ENCODE results near the gene MIER3. TPM values are rescaled to one million over a fixed set of nuclear protein-coding genes. Genes with fewer than 3 reads are reported as not detected.

MIER3 gene
- polyA plus RNA-seq, 1 donor from 2014 or later, result 7.4 TPM

GRCh38 chr5:56977021-56977420, 25.1 kb upstream of the MIER3 start:
- peaks cover 12% of the 10 kb centered on the region for H3K27me3 Mint-ChIP-seq
- H3K27ac Mint-ChIP-seq, result no peak overlapping the region
- no peak overlapping the region for H3K4me3 Mint-ChIP-seq
- peaks cover 0 to 2% (median 0%) of the 10 kb centered on the region in 3 donors for H3K4me1 Mint-ChIP-seq
- no peaks in the 10 kb centered on the region for H3K9me3 Mint-ChIP-seq
- H3K36me3 Mint-ChIP-seq, result peaks cover 3% of the 10 kb centered on the region

- H3K9me3 Mint-ChIP-seq, result no peaks in the 10 kb centered on the region
- peak overlapping the region in 1 of 4 donors; percentile 51 for H3K4me3 Mint-ChIP-seq
- no peaks in the 10 kb centered on the region for H3K4me1 Mint-ChIP-seq
- H3K27me3 Mint-ChIP-seq, result peaks cover 12% of the 10 kb centered on the region
- no peak overlapping the region for H3K27ac Mint-ChIP-seq
- peaks cover 3% of the 10 kb centered on the region for H3K36me3 Mint-ChIP-seq
Observed at GRCh38 chr5:56974241-56974640, 22.3 kb upstream of the MIER3 start.

- H3K4me1 Mint-ChIP-seq, result no peaks in the 10 kb centered on the region
- no peak overlapping the region for H3K4me3 Mint-ChIP-seq
- no peaks in the 10 kb centered on the region for H3K36me3 Mint-ChIP-seq
Observed at GRCh38 chr5:56973473-56973872, 21.6 kb upstream of the MIER3 start.

GRCh38 chr5:56971275-56971674, 19.4 kb upstream of the MIER3 start:
- no peak overlapping the region for H3K4me3 Mint-ChIP-seq
- peaks cover 12% of the 10 kb centered on the region for H3K27me3 Mint-ChIP-seq
- no peak overlapping the region for H3K27ac Mint-ChIP-seq
- H3K36me3 Mint-ChIP-seq, result no peaks in the 10 kb centered on the region
- no peaks in the 10 kb centered on the region for H3K9me3 Mint-ChIP-seq
- H3K4me1 Mint-ChIP-seq, result no peaks in the 10 kb centered on the region

More at GRCh38 chr5:56973473-56973872, 21.6 kb upstream of the MIER3 start:
- Mint-ChIP-seq H3K27me3 (peaks cover 8% of the 10 kb centered on the region), H3K9me3 (no peaks in the 10 kb centered on the region), H3K27ac (no peak overlapping the region)

DNA sequence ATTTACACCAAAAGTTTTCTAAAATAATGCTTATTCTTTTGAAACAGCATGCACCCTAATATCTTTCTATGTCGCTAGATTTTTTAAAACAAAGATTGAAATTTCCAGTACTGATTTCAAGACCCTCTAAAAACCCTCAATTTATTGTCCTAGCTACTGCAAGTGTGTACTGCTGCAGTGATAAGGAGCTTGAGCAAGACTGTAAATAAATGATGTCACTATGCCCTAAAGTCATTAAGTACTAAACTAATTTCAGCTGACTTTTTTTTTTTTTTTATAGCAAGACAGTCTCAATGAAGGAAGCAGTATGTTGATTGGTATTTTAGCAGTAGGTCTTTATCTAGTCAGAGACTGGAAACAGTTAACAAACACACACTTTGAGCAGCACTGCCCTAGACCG, 12.2 kb upstream of the MIER3 start:
- H3K27ac Mint-ChIP-seq, result no peak overlapping the region
- H3K36me3 Mint-ChIP-seq, result no peaks in the 10 kb centered on the region
- H3K27me3 Mint-ChIP-seq, result peaks cover 35% of the 10 kb centered on the region
- H3K4me1 Mint-ChIP-seq, result no peaks in the 10 kb centered on the region
- H3K9me3 Mint-ChIP-seq, result no peaks in the 10 kb centered on the region
- H3K4me3 Mint-ChIP-seq, result no peak overlapping the region

DNA sequence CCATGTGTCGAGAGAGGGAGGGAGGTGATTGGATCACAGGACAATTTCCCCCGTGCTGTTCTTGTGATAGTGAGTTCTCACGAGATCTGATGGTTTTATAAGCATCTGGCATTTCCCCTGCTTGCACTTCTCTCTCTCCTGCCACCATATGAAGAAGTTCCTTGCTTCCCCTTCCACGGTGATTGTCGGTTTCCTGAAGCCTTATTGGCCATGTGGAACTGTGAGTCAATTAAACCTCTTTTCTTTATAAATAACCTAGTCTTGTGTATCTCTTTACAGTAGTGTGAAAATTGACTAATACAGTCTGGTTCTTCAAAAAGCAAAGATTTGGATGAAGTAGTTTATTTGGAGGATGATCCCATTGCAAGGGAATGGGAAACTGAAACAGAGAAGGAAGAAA, 11.3 kb upstream of the MIER3 start:
- Mint-ChIP-seq H3K4me1 (no peaks in the 10 kb centered on the region), H3K9me3 (no peaks in the 10 kb centered on the region), H3K36me3 (no peaks in the 10 kb centered on the region), H3K27ac (no peak overlapping the region), H3K4me3 (no peak overlapping the region), H3K27me3 (peaks cover 37% of the 10 kb centered on the region)

DNA sequence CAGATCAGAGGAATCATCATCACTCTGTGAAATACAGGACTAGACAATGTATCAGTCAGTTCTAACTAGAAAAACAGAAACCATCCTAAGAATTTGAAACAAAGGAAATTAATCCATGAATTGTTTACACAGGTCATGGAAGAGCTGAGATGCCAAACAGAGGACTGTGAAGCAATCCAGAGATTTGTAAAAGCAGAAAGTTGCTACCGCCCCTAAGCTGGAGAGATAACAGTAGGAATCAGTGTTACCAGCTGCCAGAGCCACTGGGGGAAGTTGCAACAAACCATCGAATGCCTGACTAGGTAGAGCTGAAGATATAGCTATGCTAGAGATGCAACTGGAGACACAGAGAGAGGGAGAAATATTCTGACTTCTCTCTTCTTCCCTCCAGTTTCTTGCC, 10.4 kb upstream of the MIER3 start:
- H3K4me3 Mint-ChIP-seq, result no peak overlapping the region
- no peaks in the 10 kb centered on the region for H3K36me3 Mint-ChIP-seq
- H3K9me3 Mint-ChIP-seq, result no peaks in the 10 kb centered on the region
- no peaks in the 10 kb centered on the region for H3K4me1 Mint-ChIP-seq
- no peak overlapping the region for H3K27ac Mint-ChIP-seq
- peaks cover 40% of the 10 kb centered on the region for H3K27me3 Mint-ChIP-seq

DNA sequence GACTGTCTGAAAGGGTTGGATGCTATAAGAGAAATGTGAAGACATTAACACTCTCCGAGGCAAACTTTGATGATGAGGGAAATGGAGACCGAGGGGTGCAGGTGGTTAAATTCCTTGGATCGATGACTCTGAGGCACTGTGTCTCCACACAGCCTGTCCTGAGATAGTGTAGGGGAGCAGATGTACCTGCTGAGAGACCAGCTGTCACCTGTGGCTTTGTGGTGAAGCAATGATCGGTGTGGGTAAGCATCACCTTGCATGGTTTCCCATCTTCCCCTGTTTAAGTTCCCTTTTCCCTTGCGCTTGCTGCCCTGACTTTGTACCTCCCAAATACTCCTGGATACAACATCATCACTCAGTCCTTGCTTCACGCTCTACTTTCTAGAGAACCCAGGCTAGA, 9.8 kb upstream of the MIER3 start:
- Mint-ChIP-seq H3K27ac (no peak overlapping the region), H3K9me3 (no peaks in the 10 kb centered on the region), H3K4me3 (no peak overlapping the region), H3K4me1 (no peaks in the 10 kb centered on the region), H3K27me3 (peaks cover 39% of the 10 kb centered on the region), H3K36me3 (no peaks in the 10 kb centered on the region)

- Mint-ChIP-seq H3K4me1 (no peaks in the 10 kb centered on the region), H3K36me3 (no peaks in the 10 kb centered on the region), H3K9me3 (no peaks in the 10 kb centered on the region), H3K27me3 (peaks cover 32% of the 10 kb centered on the region), H3K4me3 (no peak overlapping the region), H3K27ac (no peak overlapping the region)
Observed at GRCh38 chr5:56959326-56959725, 7.4 kb upstream of the MIER3 start.

GRCh38 chr5:56958595-56958994, 6.7 kb upstream of the MIER3 start:
- H3K27me3 Mint-ChIP-seq, result peaks cover 32% of the 10 kb centered on the region
- H3K27ac Mint-ChIP-seq, result no peak overlapping the region
- H3K4me3 Mint-ChIP-seq, result no peak overlapping the region
- H3K9me3 Mint-ChIP-seq, result no peaks in the 10 kb centered on the region
- H3K4me1 Mint-ChIP-seq, result no peaks in the 10 kb centered on the region
- H3K36me3 Mint-ChIP-seq, result no peaks in the 10 kb centered on the region

GRCh38 chr5:56954262-56954661, 2.3 kb upstream of the MIER3 start:
- H3K27ac Mint-ChIP-seq, result no peak overlapping the region
- H3K27me3 Mint-ChIP-seq, result peaks cover 9% of the 10 kb centered on the region
- H3K9me3 Mint-ChIP-seq, result no peaks in the 10 kb centered on the region
- peaks cover 11 to 21% (median 15%) of the 10 kb centered on the region in 3 donors for H3K4me1 Mint-ChIP-seq
- peak overlapping the region in 1 of 4 donors; percentile 86 for H3K4me3 Mint-ChIP-seq
- H3K36me3 Mint-ChIP-seq, result no peaks in the 10 kb centered on the region

DNA sequence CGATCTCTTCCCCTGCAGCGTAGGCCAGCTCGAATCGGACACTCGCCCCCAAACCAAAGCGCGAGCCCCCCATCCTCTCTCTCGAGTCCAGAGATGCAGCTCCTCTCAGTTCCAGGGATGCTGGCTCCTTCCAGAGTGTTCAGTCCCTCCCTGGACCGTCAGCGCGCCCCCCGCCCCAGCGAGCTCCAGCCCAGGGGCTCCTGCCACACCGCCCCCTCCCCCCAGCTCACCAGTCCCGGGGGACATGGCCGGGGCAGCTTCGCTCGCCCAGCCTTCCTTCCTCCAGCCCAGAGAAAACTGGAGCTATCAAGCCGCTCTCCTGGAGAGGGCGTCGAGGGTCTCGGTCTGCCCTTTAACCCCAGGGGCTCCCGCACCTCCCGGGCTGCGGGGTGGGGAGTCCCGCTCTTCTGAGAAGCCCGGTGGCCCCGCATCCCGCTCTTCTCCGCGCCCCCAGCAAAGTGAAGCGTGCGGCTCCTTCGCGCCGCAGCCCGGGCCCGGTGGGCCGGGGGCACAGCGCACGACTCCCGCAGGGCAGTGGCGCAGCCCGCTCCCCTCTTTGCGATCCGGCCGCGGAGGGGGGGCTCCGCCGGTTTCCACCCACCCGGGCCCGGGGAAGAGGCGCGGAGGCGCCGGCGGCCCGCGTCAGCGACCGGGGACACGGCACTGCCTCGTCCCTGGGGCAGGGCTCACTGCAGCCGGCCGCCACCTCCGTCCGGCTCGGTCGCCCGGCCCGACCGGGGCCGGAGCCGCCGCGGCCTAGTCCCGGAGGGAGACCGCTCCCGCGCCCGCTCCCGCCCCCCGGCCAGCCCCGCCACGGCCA, 587 bp downstream of the MIER3 start:
- peaks cover 11 to 21% (median 15%) of the 10 kb centered on the region in 3 donors for H3K4me1 Mint-ChIP-seq
- H3K27me3 Mint-ChIP-seq, result peaks cover 2% of the 10 kb centered on the region
- peak overlapping the region in 2 of 3 donors; percentile 90 for H3K27ac Mint-ChIP-seq
- H3K9me3 Mint-ChIP-seq, result no peaks in the 10 kb centered on the region
- H3K4me3 Mint-ChIP-seq, result peak overlapping the region; percentile 92 to 98 (median 96)
- no peaks in the 10 kb centered on the region for H3K36me3 Mint-ChIP-seq

- peaks cover 15 to 24% (median 16%) of the 10 kb centered on the region in 3 donors for H3K4me1 Mint-ChIP-seq
- peak overlapping the region; percentile 44 to 90 (median 90) for H3K27ac Mint-ChIP-seq
- H3K4me3 Mint-ChIP-seq, result peak overlapping the region; percentile 92 to 98 (median 96)
- H3K27me3 Mint-ChIP-seq, result peaks cover 2% of the 10 kb centered on the region
- no peaks in the 10 kb centered on the region for H3K36me3 Mint-ChIP-seq
- H3K9me3 Mint-ChIP-seq, result no peaks in the 10 kb centered on the region
Observed at GRCh38 chr5:56950626-56951125, 1.2 kb downstream of the MIER3 start.

GRCh38 chr5:56947052-56947451, 4.9 kb downstream of the MIER3 start:
- H3K4me1 Mint-ChIP-seq, result peaks cover 14 to 17% (median 16%) of the 10 kb centered on the region in 3 donors
- H3K36me3 Mint-ChIP-seq, result peaks cover 9% of the 10 kb centered on the region
- no peak overlapping the region for H3K4me3 Mint-ChIP-seq
- H3K27ac Mint-ChIP-seq, result no peak overlapping the region
- H3K27me3 Mint-ChIP-seq, result no peaks in the 10 kb centered on the region
- no peaks in the 10 kb centered on the region for H3K9me3 Mint-ChIP-seq

GRCh38 chr5:56941981-56942380, 9.9 kb downstream of the MIER3 start:
- peak overlapping the region in 1 of 3 donors; percentile 67 for H3K27ac Mint-ChIP-seq
- H3K4me3 Mint-ChIP-seq, result no peak overlapping the region
- H3K27me3 Mint-ChIP-seq, result no peaks in the 10 kb centered on the region
- peaks cover 3 to 11% (median 7%) of the 10 kb centered on the region in 3 donors for H3K4me1 Mint-ChIP-seq
- H3K36me3 Mint-ChIP-seq, result peaks cover 10% of the 10 kb centered on the region
- H3K9me3 Mint-ChIP-seq, result no peaks in the 10 kb centered on the region

DNA sequence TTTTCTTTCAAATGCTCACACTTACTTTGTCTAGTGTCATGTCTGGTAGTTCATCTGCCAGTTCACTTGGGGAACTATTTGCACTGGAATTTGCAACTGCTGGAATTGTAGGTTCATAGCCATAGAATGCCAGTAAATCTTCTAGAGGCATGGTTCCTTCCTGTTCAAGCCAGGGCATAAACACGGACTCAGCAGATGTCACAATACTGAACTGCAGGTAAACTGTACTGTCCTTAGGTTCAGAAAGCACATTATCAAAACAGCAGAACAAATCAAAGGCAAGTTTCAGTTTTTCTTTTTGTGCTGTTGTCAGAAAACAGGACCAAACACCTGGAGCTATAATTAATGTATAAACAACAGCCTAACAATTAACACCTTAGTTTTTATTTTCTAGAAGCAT, 13.1 kb downstream of the MIER3 start:
- peaks cover 11% of the 10 kb centered on the region for H3K36me3 Mint-ChIP-seq
- no peak overlapping the region for H3K4me3 Mint-ChIP-seq
- no peak overlapping the region for H3K27ac Mint-ChIP-seq
- H3K27me3 Mint-ChIP-seq, result no peaks in the 10 kb centered on the region
- H3K9me3 Mint-ChIP-seq, result no peaks in the 10 kb centered on the region
- H3K4me1 Mint-ChIP-seq, result peaks cover 0 to 11% (median 3%) of the 10 kb centered on the region in 3 donors

All from IgD-negative memory B cell (primary cell).